Trophoblast cell (in vitro differentiated cells and primary cell): ENCODE results near the gene AMBRA1.

ENCODE experiments used
- DNase-seq, 2 donors: peaks; one replicate each; pipeline ENCODE4 v3.0.0-alpha.2; 2016
- H2AFZ ChIP-seq: 2 replicates; pipeline ENCODE4 v1.6.1; 2013; ENCODE audit warnings: low read length, moderate library complexity, mild to moderate bottlenecking; ENCODE audit not compliant: insufficient read depth, poor library complexity
- H2AK5ac ChIP-seq: 2 replicates; pipeline ENCODE4 v1.6.1; 2013; ENCODE audit warnings: mild to moderate bottlenecking, low read length
- H2BK120ac ChIP-seq: 2 replicates; pipeline ENCODE4 v1.6.1; 2013; ENCODE audit warnings: low read length, mild to moderate bottlenecking, moderate library complexity; ENCODE audit not compliant: insufficient read depth, poor library complexity
- H2BK12ac ChIP-seq: 2 replicates; pipeline ENCODE4 v1.6.1; 2013; ENCODE audit warnings: mild to moderate bottlenecking, low read length, moderate library complexity
- H2BK5ac ChIP-seq: 2 replicates; pipeline ENCODE4 v1.6.1; 2013; ENCODE audit warnings: low read length, low read depth, moderate library complexity, mild to moderate bottlenecking; ENCODE audit not compliant: poor library complexity
- H3K14ac ChIP-seq: 2 replicates; pipeline ENCODE4 v1.6.1; 2013; ENCODE audit warnings: mild to moderate bottlenecking, low read length
- H3K18ac ChIP-seq: 2 replicates; pipeline ENCODE4 v1.6.1; 2013; ENCODE audit warnings: mild to moderate bottlenecking, low read length
- H3K23ac ChIP-seq: 2 replicates; pipeline ENCODE4 v1.6.1; 2013; ENCODE audit warnings: low read length
- H3K27ac ChIP-seq: 2 replicates; pipeline ENCODE4 v1.5.1; 2013; ENCODE audit warnings: low read depth, mild to moderate bottlenecking, inconsistent platforms, low read length, moderate library complexity
- H3K27me3 ChIP-seq: 2 replicates; pipeline ENCODE4 v1.6.1; 2013; ENCODE audit warnings: inconsistent platforms, mild to moderate bottlenecking, low read length, moderate library complexity; ENCODE audit not compliant: insufficient read depth
- H3K36me3 ChIP-seq, 2 experiments: 1 replicate in 1 of 2; 2 replicates in 1 of 2; pipeline ENCODE4 v1.6.1; 2013; ENCODE audit warnings: low read length in 2 of 2, mild to moderate bottlenecking in 2 of 2, moderate library complexity in 1 of 2; ENCODE audit not compliant: insufficient read depth in 2 of 2, control insufficient read depth in 1 of 2
- H3K4ac ChIP-seq: 2 replicates; pipeline ENCODE4 v1.6.1; 2013; ENCODE audit warnings: low read depth, mild to moderate bottlenecking, low read length, moderate library complexity
- H3K4me1 ChIP-seq, 2 experiments: 1 replicate in 1 of 2; 2 replicates in 1 of 2; pipeline ENCODE4 v1.6.1; 2013; ENCODE audit warnings: low read length in 2 of 2, mild to moderate bottlenecking in 2 of 2, moderate library complexity in 1 of 2; ENCODE audit not compliant: insufficient read depth in 2 of 2, control insufficient read depth in 1 of 2
- H3K4me2 ChIP-seq: 2 replicates; pipeline ENCODE4 v1.6.1; 2013; ENCODE audit warnings: inconsistent platforms, mild to moderate bottlenecking, low read length, moderate library complexity
- H3K4me3 ChIP-seq: 2 replicates; pipeline ENCODE4 v1.5.1; 2013; ENCODE audit warnings: mild to moderate bottlenecking, low read depth, low read length, inconsistent platforms
- H3K79me1 ChIP-seq: one replicate; pipeline ENCODE4 v1.6.1; 2013; ENCODE audit warnings: low read length
- H3K79me2 ChIP-seq: 2 replicates; pipeline ENCODE4 v1.6.1; 2013; ENCODE audit warnings: low read length, mild to moderate bottlenecking; ENCODE audit not compliant: control insufficient read depth, insufficient read depth, poor library complexity
- H3K9ac ChIP-seq: 2 replicates; pipeline ENCODE4 v1.6.1; 2013; ENCODE audit warnings: mild to moderate bottlenecking, low read length
- H3K9me3 ChIP-seq: 2 replicates; pipeline ENCODE4 v1.6.1; 2013; ENCODE audit warnings: low read depth, mild to moderate bottlenecking, control low read depth, inconsistent platforms, low read length; ENCODE audit not compliant: insufficient read depth
- H4K12ac ChIP-seq: 2 replicates; pipeline ENCODE4 v1.6.1; 2013; ENCODE audit warnings: low read depth, mild to moderate bottlenecking, low read length, moderate library complexity
- H4K8ac ChIP-seq: 2 replicates; pipeline ENCODE4 v1.6.1; 2013; ENCODE audit warnings: low read depth, mild to moderate bottlenecking, low read length, moderate library complexity
- H4K91ac ChIP-seq: one replicate; pipeline ENCODE4 v1.6.1; 2013; ENCODE audit warnings: low read depth, mild to moderate bottlenecking, low read length, moderate library complexity
- WGBS: extraction: QIAGEN DNeasy Blood & Tissue Kit; methylation state at CpG from one replicate; pipeline ENCODE4 v1.1.7; 2013; ENCODE audit warnings: missing lambda C conversion rate; ENCODE audit not compliant: insufficient read length, insufficient coverage; ENCODE audit errors: extremely low coverage; 5-methylcytosine and 5-hydroxymethylcytosine counted together

The AMBRA1 gene

GRCh38 chr11:46594374-46594700 lies 514 bp upstream of the AMBRA1 start:
- no peaks in the 10 kb centered on the region for H3K27me3 ChIP-seq
- no peak overlapping the region for H2BK5ac ChIP-seq
- H3K4me1 ChIP-seq, result peaks cover 0 to 3% of the 10 kb centered on the region in 2 experiments
- H2BK12ac ChIP-seq, result no peak overlapping the region
- no peaks in the 10 kb centered on the region for H3K9me3 ChIP-seq
- H3K4me2 ChIP-seq, result peak overlapping the region; percentile 98
- DNase-seq, result peak in 1 of 2 donors; percentile 15
- no peak overlapping the region for H2AK5ac ChIP-seq
- peak overlapping the region; percentile 96 for H4K8ac ChIP-seq
- no peak overlapping the region for H3K27ac ChIP-seq
- peaks cover 12% of the 10 kb centered on the region for H3K79me2 ChIP-seq
- H4K91ac ChIP-seq, result no peak overlapping the region
- H3K4ac ChIP-seq, result no peak overlapping the region
- H3K9ac ChIP-seq, result no peak overlapping the region
- no peak overlapping the region for H3K23ac ChIP-seq
- no peak overlapping the region for H3K4me3 ChIP-seq
- H3K36me3 ChIP-seq, result no peaks in the 10 kb centered on the region
- H4K12ac ChIP-seq, result peak overlapping the region; percentile 26
- no peak overlapping the region for H2BK120ac ChIP-seq
- H3K14ac ChIP-seq, result no peak overlapping the region
- H2AFZ ChIP-seq, result no peak overlapping the region
- H3K79me1 ChIP-seq, result peaks cover 4% of the 10 kb centered on the region
- H3K18ac ChIP-seq, result no peak overlapping the region
- WGBS, result no CpG with 5 or more reads among the region's 3 CpGs

GRCh38 chr11:46590740-46591605 lies 2.9 kb downstream of the AMBRA1 start:
- Histone ChIP-seq H3K18ac (no peak overlapping the region), H3K36me3 (peaks cover 0 to 1% of the 10 kb centered on the region in 2 experiments), H3K4me2 (no peak overlapping the region), H3K4me1 (peaks cover 0 to 3% of the 10 kb centered on the region in 2 experiments), H4K8ac (no peak overlapping the region), H3K9me3 (no peaks in the 10 kb centered on the region), H3K4me3 (no peak overlapping the region), H3K27ac (no peak overlapping the region), H3K9ac (no peak overlapping the region), H4K12ac (no peak overlapping the region), H3K79me1 (peaks cover 4% of the 10 kb centered on the region), H4K91ac (no peak overlapping the region), H2BK5ac (no peak overlapping the region), H3K27me3 (no peaks in the 10 kb centered on the region), H3K23ac (no peak overlapping the region), H3K14ac (no peak overlapping the region), H2BK120ac (no peak overlapping the region), H2AK5ac (no peak overlapping the region), H2BK12ac (no peak overlapping the region), H3K4ac (peak overlapping the region; percentile 79), H2AFZ (no peak overlapping the region), H3K79me2 (peaks cover 12% of the 10 kb centered on the region)
- peak in 1 of 2 donors; percentile 34 for DNase-seq
- WGBS, result no CpG with 5 or more reads among the region's 11 CpGs

GRCh38 chr11:46588915-46589314 lies 4.9 kb downstream of the AMBRA1 start:
- H4K12ac ChIP-seq, result no peak overlapping the region
- peaks cover 0 to 3% of the 10 kb centered on the region in 2 experiments for H3K4me1 ChIP-seq
- H3K36me3 ChIP-seq, result peaks cover 0 to 5% of the 10 kb centered on the region in 2 experiments
- H3K4me3 ChIP-seq, result no peak overlapping the region
- no peak overlapping the region for H4K8ac ChIP-seq
- H3K9me3 ChIP-seq, result no peaks in the 10 kb centered on the region
- no peak overlapping the region for H3K23ac ChIP-seq
- H3K27ac ChIP-seq, result no peak overlapping the region
- H3K27me3 ChIP-seq, result no peaks in the 10 kb centered on the region
- H2AK5ac ChIP-seq, result no peak overlapping the region
- H2AFZ ChIP-seq, result no peak overlapping the region
- no peak overlapping the region for H2BK5ac ChIP-seq
- H3K79me2 ChIP-seq, result peaks cover 12% of the 10 kb centered on the region
- no peak overlapping the region for H3K14ac ChIP-seq
- no peak for DNase-seq
- H4K91ac ChIP-seq, result no peak overlapping the region
- no peak overlapping the region for H3K4me2 ChIP-seq
- H2BK120ac ChIP-seq, result no peak overlapping the region
- H3K9ac ChIP-seq, result no peak overlapping the region
- no peak overlapping the region for H2BK12ac ChIP-seq
- H3K4ac ChIP-seq, result no peak overlapping the region
- H3K18ac ChIP-seq, result no peak overlapping the region
- H3K79me1 ChIP-seq, result peaks cover 4% of the 10 kb centered on the region

DNA sequence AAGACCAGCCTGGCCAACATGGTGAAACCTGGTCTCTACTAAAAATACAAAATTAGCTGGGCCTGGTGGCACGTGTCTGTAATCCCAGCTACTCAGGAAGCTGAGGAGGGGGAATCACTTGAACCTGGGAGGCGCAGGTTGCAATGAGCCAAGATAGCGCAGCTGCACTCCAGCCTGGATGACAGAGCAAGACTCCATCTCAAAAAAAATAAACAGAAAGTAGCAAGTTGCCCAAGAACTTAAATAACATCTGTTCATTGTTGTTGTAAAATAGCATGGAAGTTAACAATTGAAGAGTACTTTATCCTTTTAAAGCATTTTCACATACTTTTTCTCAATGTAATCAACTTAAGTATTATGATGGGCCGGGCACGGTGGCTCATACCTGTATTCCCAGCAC lies 5.7 kb downstream of the AMBRA1 start:
- H2AFZ ChIP-seq, result no peak overlapping the region
- peak overlapping the region; percentile 89 for H3K4ac ChIP-seq
- no peak overlapping the region for H3K18ac ChIP-seq
- H3K4me3 ChIP-seq, result no peak overlapping the region
- H3K9me3 ChIP-seq, result no peaks in the 10 kb centered on the region
- DNase-seq, result no peak
- no peak overlapping the region for H2AK5ac ChIP-seq
- no peak overlapping the region for H3K23ac ChIP-seq
- H3K4me2 ChIP-seq, result no peak overlapping the region
- WGBS, result no CpG with 5 or more reads among the region's 5 CpGs
- H2BK5ac ChIP-seq, result no peak overlapping the region
- no peaks in the 10 kb centered on the region for H3K79me1 ChIP-seq
- no peak overlapping the region for H3K14ac ChIP-seq
- peaks cover 0 to 5% of the 10 kb centered on the region in 2 experiments for H3K36me3 ChIP-seq
- H3K27me3 ChIP-seq, result no peaks in the 10 kb centered on the region
- peaks cover 0 to 3% of the 10 kb centered on the region in 2 experiments for H3K4me1 ChIP-seq
- H4K8ac ChIP-seq, result no peak overlapping the region
- no peak overlapping the region for H3K27ac ChIP-seq
- no peak overlapping the region for H4K12ac ChIP-seq
- H3K79me2 ChIP-seq, result peaks cover 5% of the 10 kb centered on the region
- H4K91ac ChIP-seq, result no peak overlapping the region
- no peak overlapping the region for H2BK12ac ChIP-seq
- no peak overlapping the region for H3K9ac ChIP-seq
- no peak overlapping the region for H2BK120ac ChIP-seq
